ENCODE data around the gene DYNLT2.

- TF ChIP-seq CTCF (IDR thresholded peaks at IDR 0.05 in 8 of 11, conservative IDR thresholded peaks at IDR 0.05 in 3 of 11) (no peak), POLR2AphosphoS5 (IDR thresholded peaks at IDR 0.05) (no peak)
Measured at GRCh38 chr6:169710009-169710408, 41.4 kb downstream of the DYNLT2 start.
